Fibroblast of lung (primary cell): Measurements from ENCODE around the gene PCDHB12. TPM values are rescaled to one million over a fixed set of nuclear protein-coding genes. Genes with fewer than 3 reads are reported as not detected.
"Not testable (repeated sequence)": the region's sequence is repeated elsewhere in the genome, so short reads cannot be mapped to it uniquely, and the experiment has no call there.

Experiments
- DNase-seq, 2 donors: peaks; one replicate each; pipeline versions ENCODE4 v3.0.0 to v3.0.0-alpha.2; 2010; ENCODE audit warnings: low read depth in 2 of 2
- H2AFZ ChIP-seq: 2 replicates; pipeline ENCODE4 v1.5.1; 2012; ENCODE audit warnings: low read length, control low read depth, inconsistent platforms
- H3K27ac ChIP-seq: 2 replicates; pipeline ENCODE4 v1.5.1; 2011; ENCODE audit warnings: low read length, control low read depth; ENCODE audit not compliant: insufficient read depth
- H3K27me3 ChIP-seq: 2 replicates; pipeline ENCODE4 v1.5.1; 2011; ENCODE audit warnings: mild to moderate bottlenecking, low read length; ENCODE audit not compliant: control insufficient read depth, insufficient read depth
- H3K36me3 ChIP-seq: 2 replicates; pipeline ENCODE4 v1.5.1; 2011; ENCODE audit warnings: low read length; ENCODE audit not compliant: control insufficient read depth, insufficient read depth
- H3K4me1 ChIP-seq: 2 replicates; pipeline ENCODE4 v1.5.1; 2011; ENCODE audit warnings: low read length; ENCODE audit not compliant: control insufficient read depth, insufficient read depth; ENCODE audit errors: extremely low read depth
- H3K4me2 ChIP-seq: 2 replicates; pipeline ENCODE4 v1.5.1; 2011; ENCODE audit warnings: low read length, control low read depth; ENCODE audit not compliant: insufficient read depth; ENCODE audit errors: extremely low read depth
- H3K4me3 ChIP-seq, 4 experiments: fragments of 200-600 bp in 1 of 4; sonication (generic) in 1 of 4; replicated peaks in 1 of 4; 2 replicates each; pipeline ENCODE4 v1.5.1; 2011 to 2016; ENCODE audit warnings: low read length in 4 of 4, low read depth in 3 of 4, mild to moderate bottlenecking in 3 of 4, control low read depth in 2 of 4, inconsistent platforms in 1 of 4, mixed read lengths in 1 of 4; ENCODE audit not compliant: insufficient read depth in 1 of 4; ENCODE audit errors: control extremely low read depth in 1 of 4
- H3K79me2 ChIP-seq: 2 replicates; pipeline ENCODE4 v1.5.1; 2012; ENCODE audit warnings: mild to moderate bottlenecking, low read length, inconsistent platforms; ENCODE audit not compliant: control insufficient read depth, insufficient read depth
- H3K9ac ChIP-seq: 2 replicates; pipeline ENCODE4 v1.5.1; 2011; ENCODE audit warnings: mild to moderate bottlenecking, low read length, control low read depth; ENCODE audit not compliant: insufficient read depth
- H3K9me3 ChIP-seq: 2 replicates; pipeline ENCODE4 v1.5.1; 2012; ENCODE audit warnings: low read depth, low read length; ENCODE audit not compliant: control insufficient read depth, insufficient read depth
- H4K20me1 ChIP-seq: 2 replicates; pipeline ENCODE4 v1.5.1; 2011; ENCODE audit warnings: low read length; ENCODE audit not compliant: control insufficient read depth, insufficient read depth; ENCODE audit errors: extremely low read depth
- EZH2 ChIP-seq: IDR thresholded peaks from 2 replicates; pipeline ENCODE4 v1.5.1; 2012; ENCODE audit warnings: low read length, control low read depth, mild to moderate bottlenecking; ENCODE audit errors: missing control alignments
- polyA plus RNA-seq, 2 donors: library from polyadenylated mRNA; depleted of rRNA in 1 of 2; stranded (reverse) in 1 of 2; unstranded in 1 of 2; fragments of >200 nt; gene quantifications; 2 replicates each; pipeline ENCODE4 v1.2.1, GENCODE V29; 2011 to 2012; ENCODE audit warnings: missing spikeins in 1 of 2
- total RNA-seq: library from RNA; depleted of rRNA; stranded (reverse); fragments of >200 nt; gene quantifications from 2 replicates; pipeline ENCODE4 v1.2.1, GENCODE V29; 2014
- TF ChIP-seq, protein P1 (sequence below), 2 donors: IDR thresholded peaks in 1 of 2; conservative IDR thresholded peaks in 1 of 2; 1 replicate in 1 of 2; 2 replicates in 1 of 2; pipeline ENCODE4 v1.5.1; 2011 to 2012; ENCODE audit warnings: low read length in 2 of 2, control low read depth in 1 of 2, inconsistent platforms in 1 of 2, low read depth in 1 of 2, mild to moderate bottlenecking in 1 of 2

Gene PCDHB12
- total and polyA plus RNA-seq, 2 donors (not counting 1 experiment from before 2014, with no cell fraction given) = 0.27 to 0.66 TPM

DNA sequence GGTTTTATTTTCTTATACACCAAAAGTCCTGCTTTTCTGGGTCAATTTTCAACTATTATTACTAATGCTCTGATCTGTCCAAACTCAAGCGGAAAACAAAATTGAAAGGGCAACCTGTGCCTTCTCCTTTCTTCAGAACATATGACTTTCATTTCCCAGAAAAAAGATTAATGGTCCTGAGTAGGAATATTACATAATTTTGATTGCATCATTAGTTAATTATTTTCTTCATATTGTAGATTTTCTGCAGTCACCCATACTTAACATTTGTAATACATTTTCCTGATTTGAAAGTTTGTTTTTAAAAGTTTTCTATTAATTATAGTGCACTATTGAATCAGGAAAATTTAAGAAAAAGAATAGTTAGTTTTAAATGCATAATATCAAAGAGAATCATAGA lies 32.6 kb upstream of the PCDHB12 start:
- TF ChIP-seq EZH2 = no peak
- TF ChIP-seq, protein P1, sequence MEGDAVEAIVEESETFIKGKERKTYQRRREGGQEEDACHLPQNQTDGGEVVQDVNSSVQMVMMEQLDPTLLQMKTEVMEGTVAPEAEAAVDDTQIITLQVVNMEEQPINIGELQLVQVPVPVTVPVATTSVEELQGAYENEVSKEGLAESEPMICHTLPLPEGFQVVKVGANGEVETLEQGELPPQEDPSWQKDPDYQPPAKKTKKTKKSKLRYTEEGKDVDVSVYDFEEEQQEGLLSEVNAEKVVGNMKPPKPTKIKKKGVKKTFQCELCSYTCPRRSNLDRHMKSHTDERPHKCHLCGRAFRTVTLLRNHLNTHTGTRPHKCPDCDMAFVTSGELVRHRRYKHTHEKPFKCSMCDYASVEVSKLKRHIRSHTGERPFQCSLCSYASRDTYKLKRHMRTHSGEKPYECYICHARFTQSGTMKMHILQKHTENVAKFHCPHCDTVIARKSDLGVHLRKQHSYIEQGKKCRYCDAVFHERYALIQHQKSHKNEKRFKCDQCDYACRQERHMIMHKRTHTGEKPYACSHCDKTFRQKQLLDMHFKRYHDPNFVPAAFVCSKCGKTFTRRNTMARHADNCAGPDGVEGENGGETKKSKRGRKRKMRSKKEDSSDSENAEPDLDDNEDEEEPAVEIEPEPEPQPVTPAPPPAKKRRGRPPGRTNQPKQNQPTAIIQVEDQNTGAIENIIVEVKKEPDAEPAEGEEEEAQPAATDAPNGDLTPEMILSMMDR (conservative IDR thresholded peaks at IDR 0.05 in 1 of 2, IDR thresholded peaks at IDR 0.05 in 1 of 2; ENCODE audit: low read depth in 1 of 2, low read length in 2 of 2) = no peak
- Histone ChIP-seq H3K4me1 (no peaks in the 10 kb centered on the region), H3K36me3 (no peaks in the 10 kb centered on the region), H3K27me3 (no peaks in the 10 kb centered on the region), H3K27ac (no peak overlapping the region), H2AFZ (no peak overlapping the region), H3K9ac (no peak overlapping the region), H3K4me3 (no peak overlapping the region), H3K9me3 (no peaks in the 10 kb centered on the region), H3K4me2 (no peak overlapping the region), H3K79me2 (no peaks in the 10 kb centered on the region), H4K20me1 (no peaks in the 10 kb centered on the region)
- no peak for DNase-seq

DNA sequence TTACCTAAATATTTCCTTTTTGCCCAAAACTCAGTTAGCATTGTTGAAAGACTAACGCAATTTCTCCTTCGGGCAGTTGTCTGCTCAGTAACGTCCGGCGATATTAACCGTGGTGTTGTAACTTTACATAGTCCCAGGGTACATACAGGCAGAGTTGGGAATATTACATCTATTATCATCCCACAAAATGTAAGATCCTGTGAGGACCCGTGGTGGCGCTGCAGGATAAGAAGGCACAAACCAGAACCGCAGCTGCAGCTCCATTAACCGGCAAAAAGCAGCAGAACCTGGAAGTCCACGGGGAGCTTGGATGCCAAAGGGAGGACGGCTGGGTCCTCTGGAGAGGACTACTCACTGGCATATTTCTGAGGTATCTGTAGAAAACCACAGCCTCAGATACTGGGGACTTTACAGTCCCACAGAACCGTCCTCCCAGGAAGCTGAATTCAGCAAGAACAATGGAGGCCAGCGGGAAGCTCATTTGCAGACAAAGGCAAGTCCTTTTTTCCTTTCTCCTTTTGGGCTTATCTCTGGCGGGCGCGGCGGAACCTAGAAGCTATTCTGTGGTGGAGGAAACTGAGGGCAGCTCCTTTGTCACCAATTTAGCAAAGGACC lies 30.8 kb upstream of the PCDHB12 start, which contains the start of gene PCDHB8:
Gene PCDHB8 (plus strand): TSS at position 214 of the 615 bp plus-strand sequence. CDS start 245 bp downstream, at position 459.
- H4K20me1 ChIP-seq, H3K9me3 ChIP-seq, H3K4me1 ChIP-seq, DNase-seq, H3K36me3 ChIP-seq, H2AFZ ChIP-seq, H3K4me3 ChIP-seq, H3K27ac ChIP-seq, H3K27me3 ChIP-seq, H3K79me2 ChIP-seq, H3K9ac ChIP-seq, H3K4me2 ChIP-seq: not testable (repeated sequence)

DNA sequence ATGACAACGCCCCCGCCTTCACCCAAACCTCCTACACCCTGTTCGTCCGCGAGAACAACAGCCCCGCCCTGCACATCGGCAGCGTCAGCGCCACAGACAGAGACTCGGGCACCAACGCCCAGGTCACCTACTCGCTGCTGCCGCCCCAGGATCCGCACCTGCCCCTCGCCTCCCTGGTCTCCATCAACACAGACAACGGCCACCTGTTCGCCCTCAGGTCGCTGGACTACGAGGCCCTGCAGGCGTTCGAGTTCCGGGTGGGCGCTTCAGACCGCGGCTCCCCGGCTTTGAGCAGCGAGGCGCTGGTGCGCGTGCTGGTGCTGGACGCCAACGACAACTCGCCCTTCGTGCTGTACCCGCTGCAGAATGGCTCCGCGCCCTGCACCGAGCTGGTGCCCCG lies 29.1 kb upstream of the PCDHB12 start:
- H3K9me3 ChIP-seq, H3K4me1 ChIP-seq, H3K36me3 ChIP-seq, H3K27me3 ChIP-seq, H3K79me2 ChIP-seq, H3K4me3 ChIP-seq, H3K4me2 ChIP-seq, H3K27ac ChIP-seq, H3K9ac ChIP-seq, H4K20me1 ChIP-seq, DNase-seq, H2AFZ ChIP-seq: not testable (repeated sequence)

DNA sequence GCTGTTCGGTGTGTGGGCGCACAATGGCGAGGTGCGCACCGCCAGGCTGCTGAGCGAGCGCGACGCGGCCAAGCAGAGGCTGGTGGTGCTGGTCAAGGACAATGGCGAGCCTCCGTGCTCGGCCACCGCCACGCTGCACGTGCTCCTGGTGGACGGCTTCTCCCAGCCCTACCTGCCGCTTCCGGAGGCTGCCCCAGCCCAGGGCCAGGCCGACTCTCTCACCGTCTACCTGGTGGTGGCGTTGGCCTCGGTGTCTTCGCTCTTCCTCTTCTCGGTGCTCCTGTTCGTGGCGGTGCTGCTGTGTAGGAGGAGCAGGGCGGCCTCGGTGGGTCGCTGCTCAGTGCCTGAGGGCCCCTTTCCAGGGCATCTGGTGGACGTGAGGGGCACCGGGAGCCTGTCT lies 28.6 kb upstream of the PCDHB12 start:
- H3K9me3 ChIP-seq, H3K79me2 ChIP-seq, DNase-seq, H2AFZ ChIP-seq, H3K9ac ChIP-seq, H4K20me1 ChIP-seq, H3K4me3 ChIP-seq, H3K4me2 ChIP-seq, H3K27ac ChIP-seq, H3K4me1 ChIP-seq, H3K36me3 ChIP-seq, H3K27me3 ChIP-seq: not testable (repeated sequence)
